Esophagus muscularis mucosa (tissue), 4 donors: ENCODE data around the gene RFFL. TPM values are rescaled to one million over a fixed set of nuclear protein-coding genes. Genes with fewer than 3 reads are reported as not detected.
A peak's percentile ranks its signal among the peaks of the same experiment; 100 is the strongest.

ENCODE experiments used
- DNase-seq: peaks from one replicate; pipeline ENCODE4 v3.0.0-alpha.2; 2017; ENCODE audit errors: extremely low spot score
- H3K27ac ChIP-seq, 4 donors: fragments of 200-600 bp; sonication (generic); replicated peaks in 1 of 4; 1 replicate in 3 of 4; 2 replicates in 1 of 4; pipeline ENCODE4 v1.5.1; 2016 to 2019; ENCODE audit warnings: mild to moderate bottlenecking in 1 of 4
- H3K27me3 ChIP-seq, 4 donors: fragments of 200-600 bp; sonication (generic); one replicate each; pipeline versions ENCODE4 v1.5.1 to v1.6.0; 2016 to 2019
- H3K36me3 ChIP-seq, 4 donors: fragments of 200-600 bp; sonication (generic); one replicate each; pipeline ENCODE4 v1.5.1; 2016 to 2019
- H3K4me1 ChIP-seq, 4 donors: fragments of 200-600 bp; sonication (generic); one replicate each; pipeline ENCODE4 v1.5.1; 2016 to 2019
- H3K4me3 ChIP-seq, 4 donors: fragments of 200-600 bp; sonication (generic); 1 replicate in 2 of 4; 2 replicates in 2 of 4; pipeline ENCODE4 v1.5.1; 2016 to 2019; ENCODE audit warnings: mild to moderate bottlenecking in 4 of 4, moderate library complexity in 1 of 4
- H3K9me3 ChIP-seq, 4 donors: fragments of 200-600 bp; sonication (generic); 1 replicate in 3 of 4; 2 replicates in 1 of 4; pipeline ENCODE4 v1.5.1; 2016 to 2019
- EP300 ChIP-seq: sonication (generic); formaldehyde crosslinking; IDR thresholded peaks from one replicate; pipeline ENCODE4 v1.6.1; 2017; ENCODE audit warnings: antibody characterized with exemption
- POLR2A ChIP-seq: fragments of 450-650 bp; IDR thresholded peaks from one replicate; pipeline ENCODE4 v1.6.1; 2017; ENCODE audit warnings: antibody characterized with exemption, moderate library complexity, mild to moderate bottlenecking, low read depth
- POLR2AphosphoS5 ChIP-seq, 2 donors: sonication (generic); formaldehyde crosslinking; IDR thresholded peaks; one replicate each; pipeline ENCODE4 v1.6.1; 2017; ENCODE audit warnings: antibody characterized with exemption in 2 of 2
- WGBS: methylation state at CpG from one replicate; pipeline ENCODE4 v1.1.5; 2018; 5-methylcytosine and 5-hydroxymethylcytosine counted together
- intact Hi-C: fragments of 100-400 bp; cut with DNase I; formaldehyde crosslinking; loops from one replicate; pipeline ENCODE4 v1.15.1; 2023
- total RNA-seq, 4 donors: library from RNA; depleted of rRNA; stranded (reverse); fragments of >200 nt; gene quantifications; one replicate each; pipeline versions ENCODE4 v1.1.0 to v1.2.1, GENCODE V29; 2016
- TF ChIP-seq, protein P1 (sequence below), 3 experiments: fragments of 200-600 bp in 2 of 3; fragments of 450-650 bp in 1 of 3; sonication (generic) in 2 of 3; IDR thresholded peaks; one replicate each; pipeline ENCODE4 v1.5.1; 2017 to 2019; ENCODE audit warnings: antibody characterized with exemption in 3 of 3, mild to moderate bottlenecking in 2 of 3, moderate library complexity in 1 of 3

RFFL gene
- total RNA-seq, 4 donors from 2014 or later, result 19.5 to 40.9 (median 33.3) TPM

- H3K27me3 ChIP-seq, result no peaks in the 10 kb centered on the region
- no peak overlapping the region for H3K4me3 ChIP-seq
- 87% methylated on average over 3 of the region's 3 CpGs for WGBS
- peaks cover 6 to 10% (median 8%) of the 10 kb centered on the region in 4 donors for H3K4me1 ChIP-seq
- H3K27ac ChIP-seq, result no peak overlapping the region
- no peaks in the 10 kb centered on the region for H3K36me3 ChIP-seq
- H3K9me3 ChIP-seq, result no peaks in the 10 kb centered on the region
- DNase-seq, result peak; percentile 45
- intact Hi-C loops, result loop anchor here (10.0 kb wide), 1 partner anchor 270 kb away; the partner anchor contains the start of gene SLFN5
- TF ChIP-seq, protein P1, sequence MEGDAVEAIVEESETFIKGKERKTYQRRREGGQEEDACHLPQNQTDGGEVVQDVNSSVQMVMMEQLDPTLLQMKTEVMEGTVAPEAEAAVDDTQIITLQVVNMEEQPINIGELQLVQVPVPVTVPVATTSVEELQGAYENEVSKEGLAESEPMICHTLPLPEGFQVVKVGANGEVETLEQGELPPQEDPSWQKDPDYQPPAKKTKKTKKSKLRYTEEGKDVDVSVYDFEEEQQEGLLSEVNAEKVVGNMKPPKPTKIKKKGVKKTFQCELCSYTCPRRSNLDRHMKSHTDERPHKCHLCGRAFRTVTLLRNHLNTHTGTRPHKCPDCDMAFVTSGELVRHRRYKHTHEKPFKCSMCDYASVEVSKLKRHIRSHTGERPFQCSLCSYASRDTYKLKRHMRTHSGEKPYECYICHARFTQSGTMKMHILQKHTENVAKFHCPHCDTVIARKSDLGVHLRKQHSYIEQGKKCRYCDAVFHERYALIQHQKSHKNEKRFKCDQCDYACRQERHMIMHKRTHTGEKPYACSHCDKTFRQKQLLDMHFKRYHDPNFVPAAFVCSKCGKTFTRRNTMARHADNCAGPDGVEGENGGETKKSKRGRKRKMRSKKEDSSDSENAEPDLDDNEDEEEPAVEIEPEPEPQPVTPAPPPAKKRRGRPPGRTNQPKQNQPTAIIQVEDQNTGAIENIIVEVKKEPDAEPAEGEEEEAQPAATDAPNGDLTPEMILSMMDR (IDR thresholded peaks at IDR 0.05), result no peak
- TF ChIP-seq POLR2AphosphoS5 (IDR thresholded peaks at IDR 0.05) (no peak), EP300 (no peak), POLR2A (no peak)
Observed at GRCh38 chr17:34974794-34975785, 88.4 kb downstream of the RFFL start.

GRCh38 chr17:34974179-34974578, 89.3 kb downstream of the RFFL start:
- no peak for DNase-seq
- H3K27me3 ChIP-seq, result no peaks in the 10 kb centered on the region
- WGBS, result 50% methylated on average over 2 of the region's 2 CpGs
- no peaks in the 10 kb centered on the region for H3K9me3 ChIP-seq
- H3K4me3 ChIP-seq, result no peak overlapping the region
- peaks cover 0 to 7% (median 0%) of the 10 kb centered on the region in 4 donors for H3K36me3 ChIP-seq
- H3K27ac ChIP-seq, result no peak overlapping the region
- peaks cover 0 to 2% (median under 1%) of the 10 kb centered on the region in 4 donors for H3K4me1 ChIP-seq
- intact Hi-C loops, result loop anchor here (10.0 kb wide), 1 partner anchor 271 kb away; the partner anchor contains the start of gene SLFN5
- TF ChIP-seq, protein P1 (IDR thresholded peaks at IDR 0.05), result no peak
- TF ChIP-seq EP300 (no peak), POLR2AphosphoS5 (IDR thresholded peaks at IDR 0.05) (no peak), POLR2A (no peak)

- peak; percentile 97 to 98 for TF ChIP-seq POLR2AphosphoS5 (IDR thresholded peaks at IDR 0.05)
- no peak for TF ChIP-seq POLR2A
- TF ChIP-seq, protein P1 (IDR thresholded peaks at IDR 0.05), result peak in 1 of 3 experiments; percentile 13
- DNase-seq, result peak; percentile 98
- no peaks in the 10 kb centered on the region for H3K27me3 ChIP-seq
- no peaks in the 10 kb centered on the region for H3K9me3 ChIP-seq
- intact Hi-C loops, result loop anchor here (2.0 kb wide), 1 partner anchor 127 kb away; no protein-coding TSS in a partner anchor
- H3K4me3 ChIP-seq, result peak within 1 kb of the TSS; percentile 78 to 95 (median 86)
- H3K4me1 ChIP-seq, result peaks cover 22 to 32% (median 28%) of the 10 kb centered on the region in 4 donors
- peaks cover 11 to 33% (median 23%) of the 10 kb centered on the region in 4 donors for H3K36me3 ChIP-seq
- H3K27ac ChIP-seq, result peak within 1 kb of the TSS; percentile 92 to 96 (median 94)
- WGBS, result under 1% methylated on average over 46 of the region's 65 CpGs
Observed at GRCh38 chr17:34961093-34961911, 102.2 kb downstream of the RFFL start, which contains the start of the genes CCT6B and ZNF830. Gene CCT6B (minus strand): TSS chr17:34961460. CDS start chr17:34961393, 67 bp downstream. Gene ZNF830 (plus strand): TSS chr17:34961540. CDS start chr17:34961567, 27 bp downstream.

- H3K27me3 ChIP-seq, result no peaks in the 10 kb centered on the region
- TF ChIP-seq EP300, result no peak
- no peak for TF ChIP-seq POLR2A
- no peak for TF ChIP-seq POLR2AphosphoS5 (IDR thresholded peaks at IDR 0.05)
- TF ChIP-seq, protein P1 (IDR thresholded peaks at IDR 0.05), result no peak
- no peak for DNase-seq
- H3K4me1 ChIP-seq, result peaks cover 20 to 25% (median 22%) of the 10 kb centered on the region in 4 donors
- H3K4me3 ChIP-seq, result no peak overlapping the region
- no peak overlapping the region for H3K27ac ChIP-seq
- intact Hi-C loops, result no loop called here
- H3K36me3 ChIP-seq, result peaks cover 0 to 4% (median 0%) of the 10 kb centered on the region in 4 donors
- WGBS, result 89% methylated on average over 1 of the region's 1 CpG
- H3K9me3 ChIP-seq, result no peaks in the 10 kb centered on the region
Observed at GRCh38 chr17:34958438-34958837, 105.1 kb downstream of the RFFL start.
